Activated CD8-positive, alpha-beta memory T cell treated with anti-CD3 and anti-CD28 coated beads for 36 hours (primary cell): ENCODE measurements around the gene C6orf89. TPM values are rescaled to one million over a fixed set of nuclear protein-coding genes. Genes with fewer than 3 reads are reported as not detected.
"Not testable (repeated sequence)": the region's sequence is repeated elsewhere in the genome, so short reads cannot be mapped to it uniquely, and the experiment has no call there.

Experiments
- CTCF ChIA-PET: fragments of 350-600 bp; sonication (Branson Sonifier 250); formaldehyde crosslinking; loops from one replicate; lab custom pipeline; 2021; ENCODE audit warnings: antibody characterized with exemption; lab: Charles Lee
- POLR2A ChIA-PET: fragments of 350-600 bp; sonication (Branson Sonifier 250); formaldehyde crosslinking; loops from one replicate; lab custom pipeline; 2021; ENCODE audit warnings: antibody characterized with exemption; lab: Charles Lee
- total RNA-seq, 2 experiments: library from RNA; stranded (reverse); gene quantifications; one replicate each; pipeline ENCODE4 v1.2.3, GENCODE V29; 2021

C6orf89 gene
- total RNA-seq, 2 experiments from 2014 or later = 32.7 to 35.9 TPM

- CTCF ChIA-PET = no interaction called here
- POLR2A ChIA-PET = no interaction called here
Measured at GRCh38 chr6:36929152-36929551, 43.4 kb downstream of the C6orf89 start.

GRCh38 chr6:36929607-36930006 lies 43.9 kb downstream of the C6orf89 start:
- POLR2A ChIA-PET = no interaction called here
- CTCF ChIA-PET = no interaction called here

GRCh38 chr6:36930483-36930882 lies 44.7 kb downstream of the C6orf89 start:
- ChIA-PET POLR2A (no interaction called here), CTCF (no interaction called here)

GRCh38 chr6:36933102-36933501 lies 47.4 kb downstream of the C6orf89 start:
- ChIA-PET CTCF (no interaction called here), POLR2A (interaction anchor here (0.6 kb wide), 1 partner anchor 50 kb away, joined by 3 read pairs; no protein-coding TSS in a partner anchor)

- ChIA-PET CTCF (no interaction called here), POLR2A (no interaction called here)
Measured at GRCh38 chr6:36933519-36933918, 47.8 kb downstream of the C6orf89 start.

- CTCF ChIA-PET = no interaction called here
- POLR2A ChIA-PET = no interaction called here
Measured at GRCh38 chr6:36934901-36935300, 49.1 kb downstream of the C6orf89 start.

- CTCF ChIA-PET = interaction anchor here (0.7 to 1.2 kb wide), 2 partner anchors 11 to 234 kb away, joined by 3 read pairs; no protein-coding TSS in a partner anchor
- POLR2A ChIA-PET = no interaction called here
Measured at GRCh38 chr6:36936824-36937223, 51.1 kb downstream of the C6orf89 start.

GRCh38 chr6:36937896-36938295 lies 52.1 kb downstream of the C6orf89 start:
- ChIA-PET CTCF (interaction anchor here (1.2 kb wide), 1 partner anchor 10 kb away, joined by 3 read pairs; no protein-coding TSS in a partner anchor), POLR2A (no interaction called here)

GRCh38 chr6:36938536-36938935 lies 52.8 kb downstream of the C6orf89 start:
- CTCF ChIA-PET = no interaction called here
- POLR2A ChIA-PET = no interaction called here

- CTCF ChIA-PET, POLR2A ChIA-PET: not testable (repeated sequence)
Measured at GRCh38 chr6:36939005-36939404, 53.3 kb downstream of the C6orf89 start.

GRCh38 chr6:36940027-36940426 lies 54.3 kb downstream of the C6orf89 start:
- CTCF ChIA-PET = interaction anchor here (1.1 kb wide), 1 partner anchor 10 kb away, joined by 3 read pairs; no protein-coding TSS in a partner anchor
- POLR2A ChIA-PET = no interaction called here

GRCh38 chr6:36941561-36941960 lies 55.8 kb downstream of the C6orf89 start:
- POLR2A ChIA-PET, CTCF ChIA-PET: not testable (repeated sequence)

- POLR2A ChIA-PET, CTCF ChIA-PET: not testable (repeated sequence)
Measured at GRCh38 chr6:36942329-36942728, 56.6 kb downstream of the C6orf89 start.

- POLR2A ChIA-PET = no interaction called here
- CTCF ChIA-PET = no interaction called here
Measured at GRCh38 chr6:36944650-36945049, 58.9 kb downstream of the C6orf89 start.

GRCh38 chr6:36945301-36945700 lies 59.5 kb downstream of the C6orf89 start:
- CTCF ChIA-PET = no interaction called here
- POLR2A ChIA-PET = no interaction called here

GRCh38 chr6:36946526-36946925 lies 60.8 kb downstream of the C6orf89 start:
- ChIA-PET POLR2A (no interaction called here), CTCF (no interaction called here)

- ChIA-PET CTCF (interaction anchor here (1.5 kb wide), 1 partner anchor 10 kb away, joined by 3 read pairs; no protein-coding TSS in a partner anchor), POLR2A (no interaction called here)
Measured at GRCh38 chr6:36947570-36948351, 62.0 kb downstream of the C6orf89 start.

GRCh38 chr6:36949076-36949475 lies 63.3 kb downstream of the C6orf89 start:
- CTCF ChIA-PET, POLR2A ChIA-PET: not testable (repeated sequence)

GRCh38 chr6:36949636-36950035 lies 63.9 kb downstream of the C6orf89 start:
- CTCF ChIA-PET = interaction anchor here (1.2 kb wide), 1 partner anchor 9 kb away, joined by 3 read pairs; no protein-coding TSS in a partner anchor
- POLR2A ChIA-PET = no interaction called here

GRCh38 chr6:36953931-36954261 lies 68.1 kb downstream of the C6orf89 start:
- POLR2A ChIA-PET = no interaction called here

More at GRCh38 chr6:36953931-36954261, 68.1 kb downstream of the C6orf89 start:
- CTCF ChIA-PET = no interaction called here
